Activated CD4-positive, alpha-beta memory T cell treated with anti-CD3 and anti-CD28 coated beads for 36 hours (primary cell): ENCODE measurements around the gene RAB7A. TPM values are rescaled to one million over a fixed set of nuclear protein-coding genes. Genes with fewer than 3 reads are reported as not detected.

Source experiments
- CTCF ChIA-PET: fragments of 350-600 bp; sonication (Branson Sonifier 250); formaldehyde crosslinking; loops from one replicate; lab custom pipeline; 2021; ENCODE audit warnings: antibody characterized with exemption, inconsistent platforms; lab: Charles Lee
- POLR2A ChIA-PET: fragments of 350-600 bp; sonication (Branson Sonifier 250); formaldehyde crosslinking; loops from one replicate; lab custom pipeline; 2021; ENCODE audit warnings: antibody characterized with exemption; lab: Charles Lee
- DNase-seq: peaks from one replicate; pipeline ENCODE4 v3.0.0-alpha.2; 2020
- H3K27ac Mint-ChIP-seq: one replicate; pipeline ENCODE4 v1.8.0; 2021; ENCODE audit warnings: mixed read lengths
- H3K27me3 Mint-ChIP-seq: one replicate; pipeline ENCODE4 v1.8.0; 2021; ENCODE audit warnings: mixed read lengths
- H3K36me3 Mint-ChIP-seq: one replicate; pipeline ENCODE4 v1.8.0; 2021; ENCODE audit warnings: mixed read lengths
- H3K4me1 Mint-ChIP-seq: one replicate; pipeline ENCODE4 v1.8.0; 2021; ENCODE audit warnings: low read depth, mixed read lengths
- H3K4me3 Mint-ChIP-seq: one replicate; pipeline ENCODE4 v1.8.0; 2021; ENCODE audit warnings: mild to moderate bottlenecking, mixed read lengths
- H3K9me3 Mint-ChIP-seq: one replicate; pipeline ENCODE4 v1.8.0; 2021; ENCODE audit warnings: mixed read lengths
- intact Hi-C: fragments of 100-400 bp; cut with micrococcal nuclease; formaldehyde crosslinking; loops from one replicate; pipeline ENCODE4 v1.15.1; 2023
- total RNA-seq, 2 experiments: library from RNA; stranded (reverse); gene quantifications; one replicate each; pipeline ENCODE4 v1.2.3, GENCODE V29; 2021

Gene RAB7A
- total RNA-seq, 2 experiments from 2014 or later: 264 to 272 TPM

DNA sequence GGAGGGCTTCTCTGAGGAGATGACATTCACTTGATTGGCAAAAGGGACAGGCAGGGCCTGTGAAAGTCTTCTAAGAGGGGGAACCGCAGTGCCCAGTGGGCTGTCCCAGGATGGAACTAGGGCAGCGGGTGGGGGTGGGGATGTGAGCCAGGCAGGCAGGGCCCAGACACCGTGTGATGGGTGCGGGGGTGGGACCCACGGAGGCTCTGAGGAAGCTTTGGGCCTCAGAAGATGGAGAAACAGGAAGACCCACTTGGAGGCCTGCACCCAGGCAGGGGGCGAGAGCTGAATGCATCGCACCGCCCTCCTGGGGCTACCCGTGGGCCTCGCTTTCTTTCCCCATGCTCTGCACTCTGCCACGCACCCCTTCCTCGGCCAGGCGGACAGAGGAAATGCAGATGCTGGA is 120.5 kb downstream of the RAB7A start:
- Mint-ChIP-seq H3K27me3 (no peaks in the 10 kb centered on the region), H3K36me3 (no peaks in the 10 kb centered on the region), H3K4me3 (peak overlapping the region; percentile 45), H3K4me1 (peaks cover 18% of the 10 kb centered on the region), H3K27ac (peak overlapping the region; percentile 84), H3K9me3 (no peaks in the 10 kb centered on the region)
- peak; percentile 50 for DNase-seq
- intact Hi-C loops: loop anchor here (1.0 to 5.0 kb wide), 4 partner anchors 44 to 228 kb away; no protein-coding TSS in a partner anchor
- ChIA-PET POLR2A (interaction anchor here (0.6 to 1.6 kb wide), 3 partner anchors 58 to 211 kb away, joined by 3 to 4 read pairs (median 4); no protein-coding TSS in a partner anchor), CTCF (interaction anchor here (0.9 to 4.1 kb wide), 26 partner anchors 17 to 229 kb away, joined by 3 to 43 read pairs (median 4); partner anchors contain the start of genes ACAD9 and RPN1)

DNA sequence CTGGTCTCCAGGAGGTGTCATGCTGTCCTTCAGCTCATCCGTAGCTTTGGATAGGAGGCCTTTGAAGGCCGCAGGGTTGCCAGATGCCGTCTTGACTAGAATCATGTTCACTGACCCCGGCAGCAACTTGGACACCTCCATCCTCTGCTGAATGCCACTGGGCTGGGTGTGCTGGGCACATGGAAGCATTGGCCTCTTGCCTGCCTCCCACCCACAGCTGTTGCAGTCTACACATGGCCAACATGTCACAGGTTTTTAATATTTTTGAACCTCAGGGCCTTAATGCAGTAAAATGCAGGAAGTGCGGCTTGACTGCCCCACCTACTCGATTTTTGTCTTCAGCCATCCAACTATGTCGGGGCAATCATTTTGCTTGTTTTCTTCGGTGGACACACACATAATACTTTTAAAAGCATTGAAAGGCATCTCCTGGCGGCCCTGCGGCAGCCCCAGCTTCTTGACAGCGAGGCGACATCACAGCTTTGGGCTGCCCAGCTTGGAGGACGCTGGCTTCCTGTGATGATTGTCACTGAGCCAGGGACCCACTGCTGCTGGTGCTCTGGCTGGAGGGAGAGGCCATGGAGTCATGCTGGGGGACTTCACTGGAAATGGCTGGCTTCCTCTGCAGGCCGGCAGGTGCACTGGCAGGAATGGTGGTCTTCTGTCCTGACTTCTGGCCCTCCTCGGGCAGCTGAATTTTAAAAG is 121.8 kb downstream of the RAB7A start:
- CTCF ChIA-PET: interaction anchor here (1.1 to 4.1 kb wide), 5 partner anchors 30 to 230 kb away, joined by 4 to 27 read pairs (median 7); partner anchors contain the start of gene ACAD9
- H3K27ac Mint-ChIP-seq: no peak overlapping the region
- intact Hi-C loops: loop anchor here (2.0 to 5.0 kb wide), 3 partner anchors 46 to 229 kb away; no protein-coding TSS in a partner anchor

DNA sequence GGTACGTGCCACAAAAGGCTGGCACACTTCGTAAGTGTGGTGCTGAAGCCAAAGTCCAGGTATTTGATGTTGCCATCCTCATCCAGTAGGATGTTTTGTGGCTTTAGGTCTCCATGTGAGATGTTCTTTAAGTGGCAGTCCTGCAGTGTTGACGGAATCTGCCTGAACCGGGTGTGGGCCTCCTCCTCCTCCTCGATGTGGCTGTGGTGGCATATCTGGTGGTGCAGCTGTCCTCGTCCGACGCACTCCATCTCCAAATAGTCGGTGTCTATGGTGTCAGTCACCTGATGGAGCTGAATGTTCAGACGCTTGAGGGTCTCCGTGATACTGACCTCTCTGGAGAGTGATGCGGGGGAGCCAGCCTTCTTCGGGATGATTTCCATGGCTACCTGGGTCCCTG is 123.0 kb downstream of the RAB7A start:
- intact Hi-C loops: loop anchor here (5.0 kb wide), 1 partner anchor 47 kb away; no protein-coding TSS in a partner anchor
- CTCF ChIA-PET: no interaction called here
- H3K4me3 Mint-ChIP-seq: no peak overlapping the region
- POLR2A ChIA-PET: no interaction called here
- no peaks in the 10 kb centered on the region for H3K36me3 Mint-ChIP-seq
- DNase-seq: no peak
- no peak overlapping the region for H3K27ac Mint-ChIP-seq
- H3K27me3 Mint-ChIP-seq: no peaks in the 10 kb centered on the region
- peaks cover 2% of the 10 kb centered on the region for H3K9me3 Mint-ChIP-seq
- H3K4me1 Mint-ChIP-seq: peaks cover 18% of the 10 kb centered on the region

More for the DNA sequence above, 121.8 kb downstream of the RAB7A start:
- no peak for DNase-seq
- POLR2A ChIA-PET: no interaction called here
- Mint-ChIP-seq H3K27me3 (no peaks in the 10 kb centered on the region), H3K36me3 (no peaks in the 10 kb centered on the region), H3K4me1 (peaks cover 18% of the 10 kb centered on the region), H3K9me3 (no peaks in the 10 kb centered on the region), H3K4me3 (no peak overlapping the region)

DNA sequence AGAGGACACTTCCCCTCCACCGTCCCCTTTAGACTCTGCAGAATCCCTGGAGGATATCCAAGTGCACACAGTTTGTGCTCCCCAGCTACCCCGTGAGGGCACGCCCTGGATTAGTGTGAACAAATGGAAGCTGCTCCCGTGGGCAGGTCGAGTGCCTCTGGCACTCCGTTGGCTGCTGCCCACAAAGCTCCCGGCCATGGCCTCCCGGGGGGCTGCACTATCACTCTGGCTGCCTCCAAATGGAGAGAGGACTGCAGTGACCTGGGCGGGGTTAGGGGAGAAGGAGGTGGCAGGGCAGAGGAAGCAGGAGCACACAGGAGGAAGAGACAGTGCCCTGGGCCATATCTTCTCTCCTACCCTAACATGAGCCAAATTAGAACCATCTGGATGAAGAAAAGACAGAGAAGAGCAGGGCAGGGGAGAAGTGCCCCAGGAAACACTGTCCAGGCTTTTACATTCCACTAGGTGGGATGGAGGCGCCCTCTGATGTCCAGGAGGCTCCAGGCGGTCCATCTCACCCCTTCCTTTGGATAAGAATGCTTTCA is 124.0 kb downstream of the RAB7A start:
- H3K36me3 Mint-ChIP-seq: peaks cover 7% of the 10 kb centered on the region
- intact Hi-C loops: loop anchor here (5.0 kb wide), 1 partner anchor 48 kb away; no protein-coding TSS in a partner anchor
- DNase-seq: no peak
- POLR2A ChIA-PET: no interaction called here
- H3K4me1 Mint-ChIP-seq: peaks cover 18% of the 10 kb centered on the region
- H3K27ac Mint-ChIP-seq: no peak overlapping the region
- peaks cover 11% of the 10 kb centered on the region for H3K9me3 Mint-ChIP-seq
- CTCF ChIA-PET: interaction anchor here (1.1 kb wide), 1 partner anchor 232 kb away, joined by 6 read pairs; no protein-coding TSS in a partner anchor
- H3K4me3 Mint-ChIP-seq: no peak overlapping the region
- no peaks in the 10 kb centered on the region for H3K27me3 Mint-ChIP-seq

DNA sequence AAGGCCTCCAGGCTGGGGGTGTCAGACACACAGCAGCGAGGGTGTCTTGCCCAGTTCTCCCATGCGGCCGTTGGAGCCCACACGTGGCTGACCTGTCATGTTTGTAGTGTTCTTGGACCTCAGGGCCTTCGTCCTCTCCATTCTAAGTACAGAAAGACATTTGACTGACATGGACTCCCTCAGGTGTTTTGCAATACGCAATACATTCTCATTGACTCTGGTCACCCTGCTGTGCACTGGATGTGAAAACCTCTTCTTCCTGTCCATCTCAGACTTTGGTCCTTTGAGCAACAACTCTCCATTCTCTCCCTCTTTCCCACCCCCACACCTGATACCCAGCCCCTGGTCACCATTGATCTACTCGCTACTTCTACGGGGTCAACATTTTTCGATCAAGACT is 124.6 kb downstream of the RAB7A start:
- intact Hi-C loops: no loop called here
- H3K36me3 Mint-ChIP-seq: peaks cover 7% of the 10 kb centered on the region
- no peak overlapping the region for H3K27ac Mint-ChIP-seq
- H3K27me3 Mint-ChIP-seq: no peaks in the 10 kb centered on the region
- ChIA-PET CTCF (interaction anchor here (1.1 kb wide), 1 partner anchor 233 kb away, joined by 6 read pairs; no protein-coding TSS in a partner anchor), POLR2A (no interaction called here)
- H3K4me1 Mint-ChIP-seq: peaks cover 13% of the 10 kb centered on the region
- peaks cover 17% of the 10 kb centered on the region for H3K9me3 Mint-ChIP-seq
- DNase-seq: no peak
- H3K4me3 Mint-ChIP-seq: no peak overlapping the region

DNA sequence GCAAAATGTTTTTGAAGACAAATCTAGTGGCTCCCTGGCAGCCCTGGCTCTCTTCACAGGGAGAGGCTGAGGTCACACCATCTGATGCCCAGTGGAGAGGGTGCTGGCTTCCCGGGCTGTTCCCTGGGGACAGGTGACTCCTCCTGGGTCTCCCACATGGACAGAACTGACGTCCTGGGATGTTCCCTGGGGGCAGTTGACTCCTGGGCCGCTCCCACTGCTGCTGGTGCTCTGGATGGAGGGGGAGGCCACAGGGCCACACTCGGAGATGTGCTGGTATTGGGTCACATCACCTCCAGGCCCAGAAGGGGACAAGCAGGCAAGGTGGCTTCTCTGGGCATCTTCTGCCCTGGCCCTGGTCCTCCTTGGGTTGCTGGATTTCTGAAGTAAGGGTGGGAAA is 125.6 kb downstream of the RAB7A start:
- POLR2A ChIA-PET: no interaction called here
- Mint-ChIP-seq H3K27ac (no peak overlapping the region), H3K27me3 (no peaks in the 10 kb centered on the region), H3K4me3 (no peak overlapping the region), H3K9me3 (peaks cover 20% of the 10 kb centered on the region), H3K36me3 (peaks cover 7% of the 10 kb centered on the region), H3K4me1 (peaks cover 5% of the 10 kb centered on the region)
- CTCF ChIA-PET: interaction anchor here (1.5 kb wide), 1 partner anchor 171 kb away, joined by 3 read pairs; no protein-coding TSS in a partner anchor
- intact Hi-C loops: no loop called here
- no peak for DNase-seq

DNA sequence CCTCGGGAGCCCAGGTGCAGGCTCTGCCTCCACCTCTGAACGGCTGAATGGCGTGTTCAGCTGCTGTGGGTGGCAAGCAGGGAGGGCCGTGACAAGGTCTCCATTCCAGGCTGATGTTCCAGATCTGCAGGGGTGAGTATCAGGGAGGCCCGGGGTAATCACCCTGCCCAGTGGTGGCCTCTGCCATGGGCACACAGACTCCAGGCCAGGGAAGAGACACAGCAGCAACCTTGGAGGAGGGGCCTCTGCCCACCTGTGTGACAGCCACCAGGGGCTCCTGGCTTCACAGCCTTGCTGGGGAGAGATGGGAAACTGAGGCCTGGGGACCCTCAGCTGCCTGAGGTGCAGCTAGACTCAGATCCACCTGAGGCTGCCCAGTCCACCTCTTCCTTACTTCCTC is 127.8 kb downstream of the RAB7A start:
- intact Hi-C loops: no loop called here
- no peak overlapping the region for H3K4me3 Mint-ChIP-seq
- H3K36me3 Mint-ChIP-seq: peaks cover 7% of the 10 kb centered on the region
- DNase-seq: no peak
- peaks cover 32% of the 10 kb centered on the region for H3K9me3 Mint-ChIP-seq
- CTCF ChIA-PET: interaction anchor here (0.6 kb wide), 1 partner anchor 69 kb away, joined by 3 read pairs; no protein-coding TSS in a partner anchor
- no peak overlapping the region for H3K27ac Mint-ChIP-seq
- H3K4me1 Mint-ChIP-seq: no peaks in the 10 kb centered on the region
- no peaks in the 10 kb centered on the region for H3K27me3 Mint-ChIP-seq
- POLR2A ChIA-PET: no interaction called here

DNA sequence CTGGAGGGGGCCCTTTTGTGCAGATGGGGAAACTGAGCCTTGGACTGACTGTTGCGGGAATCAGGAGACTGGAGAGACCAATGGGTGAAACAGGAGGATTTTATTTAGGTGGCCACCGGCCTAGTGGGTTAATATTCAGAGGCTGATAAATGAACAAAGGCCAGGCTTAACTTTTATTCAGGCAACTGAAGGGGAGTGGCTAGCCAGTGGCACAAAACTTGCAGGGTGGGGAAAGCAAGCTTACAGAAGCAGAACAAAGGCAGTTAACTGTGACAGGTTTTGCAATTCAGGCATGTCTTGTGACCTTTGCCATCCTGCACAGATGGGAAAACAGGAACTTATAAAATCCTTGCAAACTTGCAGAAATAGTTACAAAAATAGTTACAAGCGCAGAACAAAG is 128.5 kb downstream of the RAB7A start:
- DNase-seq: no peak
- CTCF ChIA-PET: interaction anchor here (0.6 kb wide), 1 partner anchor 69 kb away, joined by 3 read pairs; no protein-coding TSS in a partner anchor
- H3K36me3 Mint-ChIP-seq: peaks cover 9% of the 10 kb centered on the region

DNA sequence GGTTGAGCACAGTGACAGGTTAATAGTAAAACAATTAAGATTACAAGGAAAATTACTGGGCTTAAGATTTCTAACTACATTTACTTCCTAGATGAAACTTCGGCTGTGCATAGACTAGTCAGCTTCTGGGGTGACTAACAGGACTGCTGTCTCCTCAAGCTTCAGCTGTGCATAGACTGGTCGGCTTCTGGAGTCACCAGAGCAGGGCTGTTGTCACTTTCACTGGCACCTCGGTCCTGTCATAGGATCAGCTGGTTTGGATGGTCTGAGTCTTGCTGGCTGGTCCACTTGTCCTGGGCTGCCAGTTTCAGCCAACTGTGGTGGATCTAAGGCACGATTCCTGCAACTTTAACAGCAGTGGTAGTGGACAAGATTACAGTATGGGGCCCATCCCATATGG is 129.6 kb downstream of the RAB7A start:
- ChIA-PET CTCF (no interaction called here), POLR2A (no interaction called here)
- Mint-ChIP-seq H3K4me1 (no peaks in the 10 kb centered on the region), H3K27me3 (no peaks in the 10 kb centered on the region), H3K27ac (no peak overlapping the region), H3K4me3 (no peak overlapping the region), H3K36me3 (peaks cover 15% of the 10 kb centered on the region), H3K9me3 (peaks cover 50% of the 10 kb centered on the region)
- intact Hi-C loops: no loop called here
- no peak for DNase-seq

More for the DNA sequence above, 128.5 kb downstream of the RAB7A start:
- H3K4me1 Mint-ChIP-seq: no peaks in the 10 kb centered on the region
- H3K9me3 Mint-ChIP-seq: peaks cover 39% of the 10 kb centered on the region
- intact Hi-C loops: no loop called here
- no peak overlapping the region for H3K4me3 Mint-ChIP-seq
- POLR2A ChIA-PET: no interaction called here
- no peaks in the 10 kb centered on the region for H3K27me3 Mint-ChIP-seq
- no peak overlapping the region for H3K27ac Mint-ChIP-seq

DNA sequence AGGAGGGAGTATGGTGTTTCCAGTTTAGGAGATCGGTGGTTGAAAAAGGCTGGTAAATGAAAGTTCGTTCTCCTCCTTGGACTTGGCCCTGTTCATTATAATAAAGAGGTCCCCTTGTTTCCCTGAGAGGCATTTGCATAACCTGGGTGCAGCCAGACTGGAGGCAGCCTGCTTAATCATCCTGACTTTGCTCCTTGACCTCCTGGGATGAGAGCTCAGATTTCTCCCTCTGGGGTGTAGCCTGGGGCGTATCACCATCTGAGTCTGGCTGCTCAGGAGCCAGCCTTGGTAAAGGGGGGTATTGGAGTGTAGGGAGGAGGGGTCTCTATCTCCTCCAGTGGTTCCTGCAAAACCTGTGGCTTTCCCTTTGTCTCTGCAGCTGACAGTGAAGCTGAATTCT is 132.2 kb downstream of the RAB7A start:
- ChIA-PET POLR2A (no interaction called here), CTCF (no interaction called here)
- H3K4me1 Mint-ChIP-seq: no peaks in the 10 kb centered on the region
- no peak overlapping the region for H3K4me3 Mint-ChIP-seq
- DNase-seq: no peak
- H3K9me3 Mint-ChIP-seq: peaks cover 57% of the 10 kb centered on the region
- H3K27ac Mint-ChIP-seq: no peak overlapping the region
- intact Hi-C loops: no loop called here
- peaks cover 17% of the 10 kb centered on the region for H3K36me3 Mint-ChIP-seq
- H3K27me3 Mint-ChIP-seq: no peaks in the 10 kb centered on the region

DNA sequence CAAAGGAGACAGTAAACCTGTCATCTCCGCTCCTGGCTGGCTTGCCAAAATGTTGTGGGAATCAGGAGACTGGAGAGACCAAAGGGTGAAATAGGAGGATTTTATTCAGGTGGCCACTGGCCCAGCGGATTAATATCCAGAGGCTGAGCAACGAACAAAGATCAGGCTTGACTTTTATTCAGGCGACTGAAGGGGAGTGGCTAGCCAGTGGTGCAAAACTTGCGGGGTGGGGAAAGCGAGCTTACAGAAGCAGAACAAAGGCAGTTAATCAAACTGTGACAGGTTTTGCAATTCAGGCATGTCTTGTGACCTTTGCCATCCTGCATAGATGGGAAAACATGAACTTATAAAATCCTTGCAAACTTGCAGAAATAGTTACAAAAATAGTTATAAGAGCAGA is 133.6 kb downstream of the RAB7A start:
- Mint-ChIP-seq H3K36me3 (peaks cover 11% of the 10 kb centered on the region), H3K4me3 (no peak overlapping the region), H3K4me1 (no peaks in the 10 kb centered on the region), H3K9me3 (peaks cover 48% of the 10 kb centered on the region), H3K27me3 (no peaks in the 10 kb centered on the region), H3K27ac (no peak overlapping the region)
- CTCF ChIA-PET: no interaction called here
- POLR2A ChIA-PET: no interaction called here
- intact Hi-C loops: no loop called here
- DNase-seq: no peak

DNA sequence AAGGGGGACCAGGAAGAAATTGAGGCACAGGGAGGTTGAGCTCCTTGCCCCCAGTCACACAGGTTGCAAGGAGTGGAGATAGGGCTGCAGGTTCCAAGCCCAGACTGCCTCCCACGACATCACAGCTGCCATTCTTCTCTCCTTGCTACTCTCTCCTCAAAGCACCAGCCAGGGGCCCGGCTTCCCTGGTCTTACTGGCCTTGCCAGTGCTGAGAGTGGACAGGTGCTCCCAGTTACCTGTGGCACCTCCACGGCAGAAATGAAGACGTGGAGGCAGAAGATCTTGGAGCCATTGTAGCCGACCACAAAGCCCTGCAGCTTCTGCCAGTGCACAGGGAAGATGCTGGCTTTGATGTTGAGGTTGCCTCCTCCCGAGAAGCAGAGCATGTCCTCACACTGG is 135.5 kb downstream of the RAB7A start:
- ChIA-PET CTCF (no interaction called here), POLR2A (no interaction called here)
- peaks cover 10% of the 10 kb centered on the region for H3K36me3 Mint-ChIP-seq
- no peak for DNase-seq
- H3K27ac Mint-ChIP-seq: no peak overlapping the region
- H3K4me1 Mint-ChIP-seq: no peaks in the 10 kb centered on the region
- no peaks in the 10 kb centered on the region for H3K27me3 Mint-ChIP-seq
- H3K9me3 Mint-ChIP-seq: peaks cover 37% of the 10 kb centered on the region
- intact Hi-C loops: no loop called here
- no peak overlapping the region for H3K4me3 Mint-ChIP-seq
